ENCODE data around the gene ARID4A. TPM values are rescaled to one million over a fixed set of nuclear protein-coding genes. Genes with fewer than 3 reads are reported as not detected.

ARID4A gene
- total and polyA plus RNA-seq, 11 donors, result 5.6 to 23.1 (median 15.5) TPM

DNA sequence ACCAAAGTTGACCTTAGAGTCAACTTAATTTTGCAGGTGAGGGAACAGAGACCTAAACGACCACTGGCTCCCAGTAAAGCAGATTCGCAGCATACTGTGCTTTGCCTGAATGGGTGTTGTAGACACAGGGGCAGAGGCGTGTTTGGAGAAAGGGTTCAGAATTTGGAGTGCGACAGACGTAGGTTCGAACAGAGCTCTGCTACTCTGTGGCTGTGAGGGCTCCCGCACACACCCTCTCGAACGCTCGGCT lies 97.1 kb downstream of the ARID4A start:
- DNase-seq, result no peak
- Histone ChIP-seq H3K27me3 (no peaks in the 10 kb centered on the region), H3K36me3 (no peaks in the 10 kb centered on the region), H3K9me3 (no peaks in the 10 kb centered on the region), H3K27ac (peak overlapping the region in 9 of 12 donors; percentile 69 to 80 (median 75)), H3K4me3 (peak overlapping the region; percentile 35 to 78 (median 58)), H3K4me1 (peaks cover 0 to 13% (median 5%) of the 10 kb centered on the region in 12 donors)
- peak in 1 of 4 donors; percentile 8 for ATAC-seq
- TF ChIP-seq, protein P1, sequence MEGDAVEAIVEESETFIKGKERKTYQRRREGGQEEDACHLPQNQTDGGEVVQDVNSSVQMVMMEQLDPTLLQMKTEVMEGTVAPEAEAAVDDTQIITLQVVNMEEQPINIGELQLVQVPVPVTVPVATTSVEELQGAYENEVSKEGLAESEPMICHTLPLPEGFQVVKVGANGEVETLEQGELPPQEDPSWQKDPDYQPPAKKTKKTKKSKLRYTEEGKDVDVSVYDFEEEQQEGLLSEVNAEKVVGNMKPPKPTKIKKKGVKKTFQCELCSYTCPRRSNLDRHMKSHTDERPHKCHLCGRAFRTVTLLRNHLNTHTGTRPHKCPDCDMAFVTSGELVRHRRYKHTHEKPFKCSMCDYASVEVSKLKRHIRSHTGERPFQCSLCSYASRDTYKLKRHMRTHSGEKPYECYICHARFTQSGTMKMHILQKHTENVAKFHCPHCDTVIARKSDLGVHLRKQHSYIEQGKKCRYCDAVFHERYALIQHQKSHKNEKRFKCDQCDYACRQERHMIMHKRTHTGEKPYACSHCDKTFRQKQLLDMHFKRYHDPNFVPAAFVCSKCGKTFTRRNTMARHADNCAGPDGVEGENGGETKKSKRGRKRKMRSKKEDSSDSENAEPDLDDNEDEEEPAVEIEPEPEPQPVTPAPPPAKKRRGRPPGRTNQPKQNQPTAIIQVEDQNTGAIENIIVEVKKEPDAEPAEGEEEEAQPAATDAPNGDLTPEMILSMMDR (IDR thresholded peaks at IDR 0.05), result no peak
- TF ChIP-seq POLR2A (IDR thresholded peaks at IDR 0.05), result no peak
- WGBS, 4 donors, result 12 to 29% (median 15%) methylated on average over 6 to 10 of the region's 10 CpGs
- intact Hi-C loops (cut with DNase I), result loop anchor here in 1 of 10 donors (2.0 kb wide), 1 partner anchor 287 kb away; no protein-coding TSS in a partner anchor

DNA sequence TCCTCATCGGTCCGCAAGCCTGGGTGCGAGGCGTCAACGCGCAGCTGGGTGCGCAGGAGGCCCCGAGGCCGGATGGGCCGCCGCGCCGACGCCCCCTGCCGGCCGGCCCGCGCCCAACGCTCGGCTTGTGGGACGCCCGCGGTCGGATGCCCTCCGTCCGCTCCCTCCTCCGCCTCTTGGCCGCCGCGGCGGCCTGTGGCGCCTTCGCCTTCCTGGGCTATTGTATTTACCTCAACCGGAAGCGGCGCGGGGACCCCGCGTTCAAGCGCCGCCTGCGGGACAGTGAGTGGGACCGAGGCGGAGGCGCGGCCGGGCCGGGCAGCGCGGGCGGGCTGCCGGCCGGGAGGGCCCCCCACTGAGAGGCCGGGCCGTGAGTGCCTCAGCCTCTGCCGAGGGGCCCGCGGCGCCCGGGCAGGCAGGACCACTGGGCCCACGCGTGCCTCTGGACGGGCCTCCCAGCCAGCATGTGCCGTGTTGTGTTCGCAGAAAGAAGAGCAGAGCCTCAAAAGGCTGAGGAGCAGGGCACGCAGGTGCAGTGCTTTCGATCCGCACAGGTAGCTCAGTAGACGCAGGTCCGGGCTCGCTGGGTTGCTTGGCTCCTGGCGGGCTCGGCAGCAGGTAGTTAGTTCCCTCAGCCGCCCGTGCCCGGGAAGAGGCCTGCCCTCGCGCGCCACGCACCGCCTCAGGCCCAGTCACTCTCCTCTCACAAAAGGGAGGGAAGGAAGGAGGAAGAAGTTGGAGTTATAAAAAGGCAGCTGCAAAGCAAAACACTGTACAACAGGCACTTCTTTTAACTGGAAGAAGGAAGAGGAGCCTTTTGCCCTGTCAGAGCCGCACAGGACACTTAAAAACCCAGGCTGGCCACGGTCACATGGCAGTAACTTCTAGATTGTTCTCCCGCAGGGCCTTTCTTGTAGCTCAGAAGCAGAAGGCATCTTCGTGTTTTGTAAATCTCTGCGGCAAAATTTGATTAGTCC lies 97.7 kb downstream of the ARID4A start, which contains the start of gene TOMM20L:
TSS of gene TOMM20L (plus strand) at position 119 of the 977 bp plus-strand sequence. CDS start at position 147, 28 bp downstream.
- Histone ChIP-seq H3K27ac (peak within 1 kb of the TSS; percentile 25 to 80 (median 76)), H3K4me1 (peaks cover 0 to 13% (median 5%) of the 10 kb centered on the region in 12 donors), H3K9me3 (no peaks in the 10 kb centered on the region), H3K36me3 (no peaks in the 10 kb centered on the region), H3K27me3 (no peaks in the 10 kb centered on the region), H3K4me3 (peak within 1 kb of the TSS; percentile 35 to 78 (median 58))
- intact Hi-C loops (cut with DNase I), result loop anchor here in 1 of 10 donors (2.0 kb wide), 1 partner anchor 287 kb away; no protein-coding TSS in a partner anchor
- 10 to 35% (median 12%) methylated on average over 24 to 86 of the region's 86 CpGs for WGBS, 4 donors
- TF ChIP-seq POLR2A (IDR thresholded peaks at IDR 0.05), result no peak
- TF ChIP-seq, protein P1 (IDR thresholded peaks at IDR 0.05), result peak; percentile 60 to 98 (median 88)
- DNase-seq (peak; percentile 71 to 89 (median 78)), ATAC-seq (peak; percentile 42 to 96 (median 91))

DNA sequence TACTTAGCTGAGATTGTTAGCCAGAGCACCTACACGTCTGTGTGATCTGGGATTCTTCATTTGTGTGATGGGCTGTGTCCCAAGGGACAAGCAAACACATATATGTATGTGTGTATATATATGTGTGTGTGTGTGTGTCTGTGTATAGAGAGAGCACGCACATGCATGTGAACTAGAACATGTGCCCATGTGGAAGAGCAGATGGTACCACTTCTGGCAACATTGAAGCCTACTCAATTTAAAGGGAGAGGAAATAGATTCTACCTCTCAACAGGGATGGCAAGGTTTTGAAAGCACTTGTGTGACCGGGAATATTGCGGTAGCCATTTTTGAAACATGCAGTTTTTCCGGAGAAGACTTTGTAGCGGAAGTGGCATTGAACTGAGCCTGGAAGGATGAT lies 98.8 kb downstream of the ARID4A start:
- TF ChIP-seq, protein P1 (IDR thresholded peaks at IDR 0.05), result no peak
- TF ChIP-seq POLR2A (IDR thresholded peaks at IDR 0.05), result no peak
- H3K36me3 ChIP-seq, result no peaks in the 10 kb centered on the region
- no peak overlapping the region for H3K27ac ChIP-seq
- H3K27me3 ChIP-seq, result no peaks in the 10 kb centered on the region
- H3K4me1 ChIP-seq, result peaks cover 0 to 13% (median 5%) of the 10 kb centered on the region in 12 donors
- no peaks in the 10 kb centered on the region for H3K9me3 ChIP-seq
- no peak overlapping the region for H3K4me3 ChIP-seq
- ATAC-seq (no peak), DNase-seq (no peak)
- WGBS, 4 donors, result 95 to 96% (median 96%) methylated on average over 6 of the region's 6 CpGs
- intact Hi-C loops (cut with DNase I), result no loop called here

DNA sequence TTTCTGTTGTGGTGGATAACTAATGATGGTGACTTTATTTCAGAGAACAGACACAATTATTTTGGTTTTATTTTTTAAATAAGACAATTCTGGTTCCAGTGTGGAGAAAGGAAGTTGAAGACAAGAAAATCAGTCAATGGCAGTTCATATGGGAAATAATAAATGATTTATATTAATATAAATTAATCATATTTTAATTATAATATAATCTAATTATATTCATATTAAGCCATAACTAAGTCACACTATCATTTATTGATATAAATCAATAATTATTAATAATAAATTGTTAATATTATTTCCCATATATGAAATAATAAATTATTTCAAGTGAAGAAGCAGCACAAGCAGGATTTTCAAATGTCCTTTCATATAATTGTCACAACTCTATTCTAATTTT lies 100.1 kb downstream of the ARID4A start:
- Histone ChIP-seq H3K36me3 (no peaks in the 10 kb centered on the region), H3K9me3 (no peaks in the 10 kb centered on the region), H3K27me3 (no peaks in the 10 kb centered on the region), H3K4me3 (no peak overlapping the region), H3K27ac (no peak overlapping the region), H3K4me1 (peaks cover 0 to 13% (median 5%) of the 10 kb centered on the region in 12 donors)
- no peak for DNase-seq
- no peak for TF ChIP-seq POLR2A (IDR thresholded peaks at IDR 0.05)
- TF ChIP-seq, protein P1 (IDR thresholded peaks at IDR 0.05), result no peak
- intact Hi-C loops (cut with DNase I), result no loop called here
- no peak for ATAC-seq

Data from heart left ventricle (tissue), 16 donors.